ENCODE results near the gene CCDC154. TPM values are rescaled to one million over a fixed set of nuclear protein-coding genes. Genes with fewer than 3 reads are reported as not detected.

The CCDC154 gene
- total and polyA plus RNA-seq, 9 of the 15 experiments (the other 6 are each of a cell fraction or from before 2014, with no cell fraction given): 0.15 to 1.4 (median 0.20) TPM; not detected in 5

GRCh38 chr16:1450841-1451240 lies 6.5 kb upstream of the CCDC154 start (continued):
- TF ChIP-seq ZNF407 (IDR thresholded peaks at IDR 0.05; ENCODE audit: low read depth) (no peak), ZKSCAN1 (IDR thresholded peaks at IDR 0.05; ENCODE audit: low read depth, low read length) (no peak), OTX1 (CRISPR knock-in tag; IDR thresholded peaks at IDR 0.05) (no peak), BRD9 (IDR thresholded peaks at IDR 0.05; ENCODE audit: low read depth, partially characterized antibody) (no peak)
